Loucy (cell line): ENCODE results near the gene DLGAP1.

Source experiments
- H2AFZ ChIP-seq: fragments of 200-600 bp; sonication (generic); 2 replicates; pipeline ENCODE4 v1.6.0; 2016; ENCODE audit warnings: antibody characterized with exemption, mild to moderate bottlenecking, low read length, moderate library complexity
- H3F3A ChIP-seq: fragments of 200-600 bp; 2 replicates; pipeline ENCODE4 v1.6.0; 2016; ENCODE audit warnings: antibody characterized with exemption, low read depth, mild to moderate bottlenecking
- H3K27me3 ChIP-seq: fragments of 200-600 bp; sonication (generic); 2 replicates; pipeline ENCODE4 v1.6.1; 2014; ENCODE audit warnings: low read length, mild to moderate bottlenecking; ENCODE audit not compliant: insufficient read depth, poor library complexity, severe bottlenecking
- H3K36me3 ChIP-seq: fragments of 200-600 bp; sonication (generic); 2 replicates; pipeline ENCODE4 v1.6.1; 2016; ENCODE audit warnings: low read length; ENCODE audit not compliant: insufficient read depth
- H3K4me1 ChIP-seq: fragments of 200-600 bp; sonication (generic); 2 replicates; pipeline ENCODE4 v1.5.1; 2014; ENCODE audit warnings: low read length, mild to moderate bottlenecking; ENCODE audit not compliant: insufficient read depth, poor library complexity, severe bottlenecking
- H3K4me2 ChIP-seq: fragments of 200-600 bp; sonication (generic); 2 replicates; pipeline ENCODE4 v1.6.0; 2014; ENCODE audit warnings: antibody characterized with exemption, low read length, low read depth, mild to moderate bottlenecking; ENCODE audit not compliant: poor library complexity, severe bottlenecking
- H3K4me3 ChIP-seq: fragments of 200-600 bp; sonication (generic); 2 replicates; pipeline ENCODE4 v1.5.1; 2014; ENCODE audit warnings: low read length, mild to moderate bottlenecking, mixed read lengths; ENCODE audit not compliant: poor library complexity, severe bottlenecking
- H3K79me2 ChIP-seq: fragments of 200-600 bp; sonication (generic); 2 replicates; pipeline ENCODE4 v1.6.1; 2014; ENCODE audit warnings: low read length; ENCODE audit not compliant: insufficient read depth
- H3K9ac ChIP-seq: fragments of 200-600 bp; sonication (generic); 2 replicates; pipeline ENCODE4 v1.6.0; 2014; ENCODE audit warnings: mild to moderate bottlenecking, low read depth, low read length, moderate library complexity; ENCODE audit not compliant: poor library complexity, severe bottlenecking
- H3K9me2 ChIP-seq: fragments of 200-600 bp; sonication (generic); replicated peaks from 2 replicates; pipeline ENCODE4 v1.6.1; 2016; ENCODE audit warnings: low read depth, low read length, mixed read lengths
- H3K9me3 ChIP-seq: fragments of 200-600 bp; sonication (generic); 2 replicates; pipeline ENCODE4 v1.6.1; 2014; ENCODE audit warnings: mild to moderate bottlenecking, antibody characterized with exemption, low read length, low read depth; ENCODE audit not compliant: insufficient read depth
- H4K20me1 ChIP-seq: fragments of 200-600 bp; sonication (generic); 2 replicates; pipeline ENCODE4 v1.6.0; 2014; ENCODE audit warnings: antibody characterized with exemption, low read length, mild to moderate bottlenecking; ENCODE audit not compliant: insufficient read depth, poor library complexity, severe bottlenecking
- EZH2phosphoT487 ChIP-seq: fragments of 200-600 bp; IDR thresholded peaks from 2 replicates; pipeline ENCODE4 v1.6.1; 2018; ENCODE audit warnings: antibody characterized with exemption, mild to moderate bottlenecking, moderate library complexity, borderline replicate concordance
- TF ChIP-seq, protein P1 (sequence below): fragments of 200-600 bp; sonication (generic); conservative IDR thresholded peaks from 2 replicates; pipeline ENCODE4 v1.5.1; 2014; ENCODE audit warnings: mild to moderate bottlenecking, antibody characterized with exemption, low read length

Gene DLGAP1

DNA sequence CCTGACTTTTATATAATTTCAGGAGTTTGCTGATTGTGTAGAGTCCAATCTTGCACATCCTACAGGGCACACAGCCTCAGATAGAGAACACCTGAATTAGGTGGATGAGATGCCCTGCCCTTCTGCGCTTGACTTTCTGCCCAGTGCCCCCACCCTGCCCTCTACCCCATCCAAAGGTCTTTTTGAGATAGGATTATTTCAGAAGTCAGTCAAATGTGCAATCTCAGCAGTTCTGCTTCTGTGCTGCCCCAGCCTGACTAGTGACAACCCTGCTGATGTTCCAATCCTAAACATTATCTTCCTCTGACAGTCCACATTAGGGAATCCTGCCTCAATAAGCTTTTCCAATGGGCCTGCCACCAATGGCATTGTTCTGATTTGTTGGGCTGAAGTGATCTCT lies 593.6 kb downstream of the DLGAP1 start:
- Histone ChIP-seq H3K4me2 (no peak overlapping the region), H3K9me3 (no peaks in the 10 kb centered on the region), H3K4me3 (no peak overlapping the region), H2AFZ (no peak overlapping the region), H3K79me2 (no peaks in the 10 kb centered on the region), H3K9ac (no peak overlapping the region), H3K36me3 (no peaks in the 10 kb centered on the region), H3K4me1 (no peaks in the 10 kb centered on the region), H3K27me3 (no peaks in the 10 kb centered on the region), H4K20me1 (no peaks in the 10 kb centered on the region), H3F3A (no peaks in the 10 kb centered on the region), H3K9me2 (no peaks in the 10 kb centered on the region)
- TF ChIP-seq, protein P1, sequence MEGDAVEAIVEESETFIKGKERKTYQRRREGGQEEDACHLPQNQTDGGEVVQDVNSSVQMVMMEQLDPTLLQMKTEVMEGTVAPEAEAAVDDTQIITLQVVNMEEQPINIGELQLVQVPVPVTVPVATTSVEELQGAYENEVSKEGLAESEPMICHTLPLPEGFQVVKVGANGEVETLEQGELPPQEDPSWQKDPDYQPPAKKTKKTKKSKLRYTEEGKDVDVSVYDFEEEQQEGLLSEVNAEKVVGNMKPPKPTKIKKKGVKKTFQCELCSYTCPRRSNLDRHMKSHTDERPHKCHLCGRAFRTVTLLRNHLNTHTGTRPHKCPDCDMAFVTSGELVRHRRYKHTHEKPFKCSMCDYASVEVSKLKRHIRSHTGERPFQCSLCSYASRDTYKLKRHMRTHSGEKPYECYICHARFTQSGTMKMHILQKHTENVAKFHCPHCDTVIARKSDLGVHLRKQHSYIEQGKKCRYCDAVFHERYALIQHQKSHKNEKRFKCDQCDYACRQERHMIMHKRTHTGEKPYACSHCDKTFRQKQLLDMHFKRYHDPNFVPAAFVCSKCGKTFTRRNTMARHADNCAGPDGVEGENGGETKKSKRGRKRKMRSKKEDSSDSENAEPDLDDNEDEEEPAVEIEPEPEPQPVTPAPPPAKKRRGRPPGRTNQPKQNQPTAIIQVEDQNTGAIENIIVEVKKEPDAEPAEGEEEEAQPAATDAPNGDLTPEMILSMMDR, result no peak
- no peak for TF ChIP-seq EZH2phosphoT487

DNA sequence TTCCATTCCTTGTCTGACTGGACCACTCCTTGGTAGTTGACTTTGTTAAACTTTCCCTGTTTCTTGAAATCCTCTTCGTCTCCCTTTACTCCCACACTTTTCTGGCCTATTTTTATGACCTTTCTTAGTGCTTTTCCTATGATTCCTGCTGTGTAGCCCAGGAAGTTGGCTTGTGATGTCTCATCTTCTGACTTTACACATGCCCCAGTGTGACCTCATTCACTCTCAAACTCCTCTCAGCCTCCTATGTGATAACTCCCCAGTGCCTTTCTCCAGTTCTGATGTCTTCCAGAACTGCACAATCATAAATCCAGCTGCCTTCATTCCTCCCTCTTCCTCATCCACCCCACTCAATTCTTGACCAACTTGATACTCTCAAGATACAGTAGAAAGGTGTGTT lies 597.6 kb downstream of the DLGAP1 start:
- Histone ChIP-seq H3K36me3 (no peaks in the 10 kb centered on the region), H3K4me1 (no peaks in the 10 kb centered on the region), H3K9me3 (no peaks in the 10 kb centered on the region), H4K20me1 (no peaks in the 10 kb centered on the region), H3K4me2 (no peak overlapping the region), H3K27me3 (no peaks in the 10 kb centered on the region), H3K9me2 (no peaks in the 10 kb centered on the region), H3K79me2 (no peaks in the 10 kb centered on the region), H3K4me3 (no peak overlapping the region), H3K9ac (no peak overlapping the region), H2AFZ (no peak overlapping the region), H3F3A (no peaks in the 10 kb centered on the region)
- TF ChIP-seq, protein P1, result no peak
- no peak for TF ChIP-seq EZH2phosphoT487

GRCh38 chr18:3855966-3856365 lies 599.1 kb downstream of the DLGAP1 start:
- Histone ChIP-seq H2AFZ (no peak overlapping the region), H3K9ac (no peak overlapping the region), H3F3A (no peaks in the 10 kb centered on the region), H3K4me3 (no peak overlapping the region), H4K20me1 (no peaks in the 10 kb centered on the region), H3K9me2 (no peaks in the 10 kb centered on the region), H3K4me2 (no peak overlapping the region), H3K27me3 (no peaks in the 10 kb centered on the region), H3K9me3 (no peaks in the 10 kb centered on the region), H3K36me3 (no peaks in the 10 kb centered on the region), H3K79me2 (no peaks in the 10 kb centered on the region), H3K4me1 (no peaks in the 10 kb centered on the region)
- TF ChIP-seq, protein P1, result no peak
- TF ChIP-seq EZH2phosphoT487, result no peak
